Stomach smooth muscle (tissue), 2 donors: ENCODE measurements around the gene PYM1.

Source experiments
- H3K27ac ChIP-seq: one replicate; pipeline ENCODE4 v1.7.0; 2013; ENCODE audit warnings: mild to moderate bottlenecking, low read length, inconsistent platforms
- H3K27me3 ChIP-seq, 2 donors: one replicate each; pipeline ENCODE4 v1.7.0; 2013; ENCODE audit warnings: low read length in 2 of 2; ENCODE audit not compliant: insufficient read depth in 2 of 2, control insufficient read depth in 1 of 2
- H3K36me3 ChIP-seq, 2 donors: one replicate each; pipeline ENCODE4 v1.7.0; 2013; ENCODE audit warnings: low read length in 2 of 2; ENCODE audit not compliant: control insufficient read depth in 2 of 2, insufficient read depth in 2 of 2
- H3K4me1 ChIP-seq: one replicate; pipeline ENCODE4 v1.7.0; 2013; ENCODE audit warnings: low read length; ENCODE audit not compliant: control insufficient read depth, insufficient read depth
- H3K4me3 ChIP-seq, 2 donors: one replicate each; pipeline ENCODE4 v1.7.0; 2013; ENCODE audit warnings: low read length in 2 of 2
- H3K9ac ChIP-seq, 2 donors: one replicate each; pipeline ENCODE4 v1.7.0; 2013; ENCODE audit warnings: low read length in 2 of 2, mild to moderate bottlenecking in 1 of 2
- H3K9me3 ChIP-seq, 2 donors: one replicate each; pipeline ENCODE4 v1.7.0; 2013; ENCODE audit warnings: low read length in 2 of 2; ENCODE audit not compliant: control insufficient read depth in 2 of 2
- donor health status: healthy.
- donor health status: Pancreatic carcinoma.

Gene PYM1

DNA sequence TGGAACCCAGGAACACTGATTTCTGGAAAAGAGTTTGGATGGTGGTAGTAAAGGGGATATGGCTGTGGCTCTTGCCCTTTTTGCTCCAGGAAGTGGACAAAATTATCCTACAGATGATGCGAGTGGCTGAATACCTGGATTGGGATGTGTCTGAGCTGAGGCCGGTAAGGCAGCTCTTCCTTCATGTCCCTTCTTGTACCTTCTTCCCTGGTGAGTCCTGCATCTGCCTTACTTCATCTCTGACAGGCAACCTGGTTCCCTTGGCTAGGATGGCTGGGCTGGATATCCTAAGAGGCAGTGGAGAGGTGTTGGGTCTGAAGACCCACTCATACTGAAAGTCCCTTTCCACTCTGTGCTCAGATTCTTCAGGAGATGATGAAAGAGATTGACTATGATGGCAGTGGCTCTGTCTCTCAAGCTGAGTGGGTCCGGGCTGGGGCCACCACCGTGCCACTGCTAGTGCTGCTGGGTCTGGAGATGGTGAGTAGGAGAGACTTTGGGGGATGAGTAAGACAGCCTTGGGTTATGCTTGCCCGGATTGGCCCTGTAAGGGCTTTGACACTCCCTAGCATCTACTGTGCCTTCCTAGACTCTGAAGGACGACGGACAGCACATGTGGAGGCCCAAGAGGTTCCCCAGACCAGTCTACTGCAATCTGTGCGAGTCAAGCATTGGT is 11.3 kb upstream of the PYM1 start:
- no peak overlapping the region for H3K27ac ChIP-seq

DNA sequence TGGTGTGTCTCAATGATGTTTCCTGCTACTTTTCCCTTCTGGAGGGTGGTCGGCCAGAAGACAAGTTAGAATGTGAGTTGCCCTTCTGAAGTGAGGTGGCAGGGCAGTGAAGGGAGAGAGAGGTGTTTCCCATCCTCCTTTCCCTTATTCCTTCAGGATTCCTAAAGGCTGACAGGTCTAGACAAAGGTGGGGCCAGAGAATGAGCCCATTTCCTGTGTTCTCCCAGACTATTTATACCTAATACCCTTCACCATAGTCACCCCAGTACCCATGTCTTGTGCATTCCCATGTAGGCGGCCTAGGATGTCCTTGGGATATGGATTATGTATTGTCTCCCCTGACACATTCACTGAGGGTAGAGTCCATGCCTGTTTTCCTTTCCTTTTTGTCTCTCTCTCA is 10.3 kb upstream of the PYM1 start:
- peaks cover 0 to 6% of the 10 kb centered on the region in 2 donors for H3K36me3 ChIP-seq
- H3K4me3 ChIP-seq, result no peak overlapping the region
- no peak overlapping the region for H3K27ac ChIP-seq
- no peaks in the 10 kb centered on the region for H3K9me3 ChIP-seq
- no peak overlapping the region for H3K9ac ChIP-seq
- peaks cover 14% of the 10 kb centered on the region for H3K4me1 ChIP-seq
- no peaks in the 10 kb centered on the region for H3K27me3 ChIP-seq

More for the DNA sequence above, 11.3 kb upstream of the PYM1 start:
- no peak overlapping the region for H3K4me3 ChIP-seq
- no peaks in the 10 kb centered on the region for H3K9me3 ChIP-seq
- H3K9ac ChIP-seq, result no peak overlapping the region
- H3K27me3 ChIP-seq, result no peaks in the 10 kb centered on the region
- peaks cover 0 to 6% of the 10 kb centered on the region in 2 donors for H3K36me3 ChIP-seq
- peaks cover 14% of the 10 kb centered on the region for H3K4me1 ChIP-seq

DNA sequence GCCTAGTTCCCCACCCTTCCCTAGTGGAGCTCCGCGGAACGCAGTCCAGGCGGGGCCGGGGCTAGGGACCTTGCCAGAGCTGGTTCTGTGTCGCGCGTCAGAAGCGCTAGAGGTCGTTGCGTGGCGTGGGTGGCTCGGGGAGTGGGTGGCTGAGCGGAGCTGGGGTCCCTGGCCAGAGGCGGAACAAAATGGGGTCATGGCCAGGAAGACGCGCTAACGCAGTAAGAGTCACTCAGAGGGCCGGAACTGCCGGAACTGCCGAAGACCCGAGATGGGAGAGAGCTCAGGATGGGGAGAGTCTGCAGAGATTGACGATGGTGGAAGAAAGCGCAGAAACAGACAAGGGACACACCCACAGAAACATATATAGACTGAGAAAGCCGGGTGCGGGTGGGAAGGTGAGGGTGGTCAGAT is 8.1 kb upstream of the PYM1 start:
- Histone ChIP-seq H3K4me3 (peak overlapping the region in 1 of 2 donors; percentile 40), H3K9me3 (no peaks in the 10 kb centered on the region), H3K9ac (no peak overlapping the region), H3K27ac (peak overlapping the region; percentile 53), H3K36me3 (peaks cover 0 to 2% of the 10 kb centered on the region in 2 donors), H3K4me1 (peaks cover 29% of the 10 kb centered on the region), H3K27me3 (no peaks in the 10 kb centered on the region)

DNA sequence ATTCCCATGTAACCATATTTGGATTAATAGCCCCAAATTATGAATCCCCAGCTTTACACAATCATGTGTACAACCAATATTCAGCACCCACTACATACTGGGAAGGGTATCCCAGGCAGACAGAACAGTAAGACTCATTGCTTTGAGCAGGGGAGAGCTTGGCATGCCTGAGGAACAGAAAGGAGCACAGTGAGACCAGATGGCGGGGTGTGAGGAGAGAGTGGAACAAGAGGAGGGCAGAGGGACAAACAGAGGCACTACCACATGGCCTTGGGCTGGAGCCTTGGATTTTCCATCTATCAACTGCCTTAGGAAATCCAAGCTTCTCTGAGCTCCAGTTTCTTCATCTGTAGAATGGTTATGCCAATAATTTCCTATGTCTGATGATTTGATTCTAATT is 7.1 kb upstream of the PYM1 start:
- Histone ChIP-seq H3K4me1 (peaks cover 24% of the 10 kb centered on the region), H3K27ac (no peak overlapping the region), H3K9me3 (no peaks in the 10 kb centered on the region), H3K9ac (no peak overlapping the region), H3K4me3 (no peak overlapping the region), H3K36me3 (peaks cover 0 to 2% of the 10 kb centered on the region in 2 donors), H3K27me3 (no peaks in the 10 kb centered on the region)

DNA sequence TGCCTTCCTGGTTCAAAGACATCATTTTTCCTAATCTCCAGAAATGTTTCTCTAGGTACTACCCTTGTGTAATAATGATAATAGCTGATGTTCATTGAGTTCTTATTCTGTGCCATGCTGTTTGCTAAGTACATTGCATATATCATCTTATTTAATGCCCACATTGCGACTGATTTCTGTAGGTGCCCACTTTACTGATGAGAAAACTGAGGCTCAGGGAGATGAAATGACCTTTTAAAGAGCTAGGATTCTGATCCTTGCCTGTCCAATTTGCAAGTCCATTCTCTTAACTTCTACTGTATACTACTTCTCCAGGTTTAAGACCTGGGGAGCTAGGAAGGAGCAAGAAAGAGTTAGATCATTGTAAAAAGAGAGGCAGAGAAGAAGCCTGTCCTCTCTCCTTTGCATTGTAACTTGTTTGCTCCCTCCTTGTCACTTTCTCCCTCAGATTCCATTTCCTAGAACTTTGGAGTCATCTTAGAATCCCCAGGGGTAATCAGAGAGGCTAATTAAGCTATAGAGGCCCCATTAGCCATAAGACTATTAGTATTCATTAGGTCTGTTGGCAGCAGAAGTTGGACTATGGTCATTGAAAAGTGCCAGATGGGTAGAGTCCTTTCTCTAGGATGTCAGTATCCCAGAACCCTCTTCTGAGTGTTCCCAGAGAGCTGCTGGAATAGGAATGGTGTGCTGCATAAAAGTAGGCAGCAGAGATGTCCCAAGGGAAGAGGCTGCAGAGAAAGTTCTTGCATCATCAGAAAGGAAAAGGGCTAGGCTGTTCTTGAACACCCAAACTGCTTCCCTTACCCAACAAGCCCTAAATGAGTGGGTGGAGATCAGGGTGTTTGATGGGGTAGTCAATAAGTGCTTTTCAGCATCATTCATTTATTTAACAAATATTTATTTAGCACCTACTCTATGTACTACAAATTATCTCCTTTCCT is 6.4 kb upstream of the PYM1 start:
- no peak overlapping the region for H3K27ac ChIP-seq
- H3K36me3 ChIP-seq, result peaks cover 0 to 2% of the 10 kb centered on the region in 2 donors
- H3K9me3 ChIP-seq, result no peaks in the 10 kb centered on the region
- H3K9ac ChIP-seq, result no peak overlapping the region
- peaks cover 25% of the 10 kb centered on the region for H3K4me1 ChIP-seq
- H3K4me3 ChIP-seq, result no peak overlapping the region
- H3K27me3 ChIP-seq, result no peaks in the 10 kb centered on the region

DNA sequence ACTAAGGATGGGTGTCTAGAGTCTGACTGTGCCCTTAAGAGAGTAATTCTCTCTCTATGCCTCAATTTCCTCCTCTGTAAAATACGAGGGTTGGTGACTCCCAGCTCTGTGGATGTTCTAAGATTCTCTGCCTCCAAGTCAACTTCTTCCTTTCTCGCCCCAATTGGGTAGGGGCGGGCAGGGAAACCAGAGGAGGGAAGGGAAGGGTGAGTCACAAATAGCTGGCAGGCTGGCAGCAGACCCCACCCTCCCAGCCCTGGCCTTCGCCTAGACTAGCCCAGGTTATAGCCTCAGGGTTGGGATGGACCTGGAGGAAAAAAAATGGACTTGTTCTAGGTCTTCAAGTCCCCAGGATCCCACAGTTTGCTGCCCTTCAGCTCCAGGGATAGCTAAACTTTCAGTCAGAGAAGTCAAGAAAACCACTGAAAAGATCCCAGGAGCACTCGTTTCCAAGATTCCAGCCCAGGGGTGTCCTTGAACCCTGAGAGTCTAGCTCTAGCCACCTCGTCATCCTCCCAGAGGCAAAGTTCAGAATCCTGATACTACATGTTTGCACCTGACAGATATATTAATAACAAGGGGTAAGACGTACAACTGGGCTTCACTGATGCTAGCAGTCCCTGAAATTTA is 5.6 kb upstream of the PYM1 start:
- H3K27me3 ChIP-seq, result no peaks in the 10 kb centered on the region
- H3K27ac ChIP-seq, result no peak overlapping the region
- no peaks in the 10 kb centered on the region for H3K9me3 ChIP-seq
- H3K4me1 ChIP-seq, result peaks cover 31% of the 10 kb centered on the region
- H3K9ac ChIP-seq, result no peak overlapping the region
- peaks cover 0 to 2% of the 10 kb centered on the region in 2 donors for H3K36me3 ChIP-seq
- H3K4me3 ChIP-seq, result peak overlapping the region in 1 of 2 donors; percentile 29

DNA sequence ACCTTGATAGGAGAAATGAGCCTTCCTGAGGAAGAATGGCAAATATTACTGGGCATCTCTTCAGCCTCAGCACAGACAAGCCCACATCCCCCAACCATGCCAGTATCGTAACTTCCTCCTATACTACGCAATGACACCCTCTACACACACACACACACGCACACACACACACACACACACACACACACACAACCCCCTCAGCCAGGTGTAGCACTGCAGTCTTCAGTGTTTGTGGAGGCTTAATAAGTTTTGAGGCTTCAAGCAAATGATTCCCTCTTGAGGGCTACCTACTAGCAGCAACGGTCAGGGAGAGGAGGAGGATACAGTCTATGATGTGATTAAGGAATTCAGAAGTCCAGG is 4.8 kb upstream of the PYM1 start:
- H3K27me3 ChIP-seq, result no peaks in the 10 kb centered on the region
- no peak overlapping the region for H3K27ac ChIP-seq
- no peaks in the 10 kb centered on the region for H3K9me3 ChIP-seq
- peak overlapping the region; percentile 76 to 80 for H3K9ac ChIP-seq
- H3K36me3 ChIP-seq, result no peaks in the 10 kb centered on the region
- peak overlapping the region; percentile 61 to 86 for H3K4me3 ChIP-seq
- peaks cover 37% of the 10 kb centered on the region for H3K4me1 ChIP-seq

DNA sequence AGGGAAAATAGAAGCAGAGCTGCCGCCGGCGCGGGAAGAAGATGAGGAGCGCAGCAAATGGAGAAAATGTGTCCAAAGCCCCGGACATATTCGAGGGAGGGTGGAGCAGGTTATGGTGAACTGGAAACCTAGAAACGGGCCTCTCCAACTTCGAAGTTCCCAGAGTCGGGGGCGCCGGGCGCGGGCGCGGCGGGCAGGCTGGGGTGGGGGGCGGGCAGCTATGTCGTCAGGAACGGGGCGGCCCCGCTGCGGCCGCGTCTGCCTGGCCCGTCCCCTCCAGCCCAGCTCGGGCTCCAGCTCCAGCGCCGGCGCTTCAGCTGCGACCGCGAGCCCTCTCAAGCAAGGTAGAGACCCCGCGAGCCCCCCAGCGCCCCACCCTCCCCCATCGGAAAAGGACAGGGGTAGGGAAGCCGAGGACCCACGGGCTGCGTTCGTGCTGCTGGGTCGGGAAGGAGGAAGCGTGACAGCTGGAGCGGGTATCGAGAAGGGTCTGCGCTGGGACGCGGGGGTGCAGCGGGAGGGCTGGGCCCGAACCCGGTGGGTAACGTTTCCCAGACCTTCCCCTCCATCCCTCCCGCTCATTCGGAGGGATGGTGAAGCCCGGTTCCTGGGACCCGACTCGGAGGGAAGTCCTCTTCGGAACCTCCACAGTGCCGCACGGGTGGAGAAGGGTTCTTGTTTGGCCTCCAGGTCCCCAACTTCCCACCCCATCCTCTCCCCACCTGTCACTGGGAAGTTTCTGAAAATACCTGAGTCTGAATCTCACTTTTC is 4.3 kb upstream of the PYM1 start:
- no peaks in the 10 kb centered on the region for H3K36me3 ChIP-seq
- H3K4me3 ChIP-seq, result peak overlapping the region; percentile 61 to 86
- H3K27me3 ChIP-seq, result no peaks in the 10 kb centered on the region
- peaks cover 37% of the 10 kb centered on the region for H3K4me1 ChIP-seq
- H3K9me3 ChIP-seq, result no peaks in the 10 kb centered on the region
- peak overlapping the region; percentile 76 for H3K27ac ChIP-seq
- H3K9ac ChIP-seq, result peak overlapping the region; percentile 78 to 80

DNA sequence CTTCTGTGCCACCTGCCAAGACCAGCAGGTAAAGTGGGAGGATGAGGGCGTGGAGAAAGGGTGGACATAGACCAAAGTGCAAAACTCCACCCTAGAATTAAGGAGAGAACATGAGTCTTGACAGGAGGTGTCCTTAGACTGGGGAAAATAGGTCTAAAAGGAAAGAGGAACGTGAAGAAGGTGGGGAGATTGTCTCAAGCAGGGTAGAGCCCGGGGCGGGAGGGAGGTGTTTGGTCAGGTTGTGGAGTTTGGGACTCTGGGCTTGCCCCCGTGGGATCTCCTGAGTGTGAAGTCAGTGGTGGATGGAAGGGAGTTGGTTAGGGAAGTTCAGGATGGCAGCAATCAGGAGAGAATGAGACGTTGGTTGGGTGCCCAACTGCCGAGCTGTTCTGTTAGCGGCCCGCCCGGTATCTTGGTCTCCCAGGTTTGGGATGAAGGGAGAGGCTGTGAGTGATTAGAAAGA is 3.7 kb upstream of the PYM1 start:
- H3K4me3 ChIP-seq, result peak overlapping the region; percentile 61 to 86
- H3K36me3 ChIP-seq, result no peaks in the 10 kb centered on the region
- H3K9me3 ChIP-seq, result no peaks in the 10 kb centered on the region
- H3K4me1 ChIP-seq, result peaks cover 37% of the 10 kb centered on the region
- peak overlapping the region; percentile 78 to 80 for H3K9ac ChIP-seq
- H3K27me3 ChIP-seq, result no peaks in the 10 kb centered on the region
- peak overlapping the region; percentile 76 for H3K27ac ChIP-seq

DNA sequence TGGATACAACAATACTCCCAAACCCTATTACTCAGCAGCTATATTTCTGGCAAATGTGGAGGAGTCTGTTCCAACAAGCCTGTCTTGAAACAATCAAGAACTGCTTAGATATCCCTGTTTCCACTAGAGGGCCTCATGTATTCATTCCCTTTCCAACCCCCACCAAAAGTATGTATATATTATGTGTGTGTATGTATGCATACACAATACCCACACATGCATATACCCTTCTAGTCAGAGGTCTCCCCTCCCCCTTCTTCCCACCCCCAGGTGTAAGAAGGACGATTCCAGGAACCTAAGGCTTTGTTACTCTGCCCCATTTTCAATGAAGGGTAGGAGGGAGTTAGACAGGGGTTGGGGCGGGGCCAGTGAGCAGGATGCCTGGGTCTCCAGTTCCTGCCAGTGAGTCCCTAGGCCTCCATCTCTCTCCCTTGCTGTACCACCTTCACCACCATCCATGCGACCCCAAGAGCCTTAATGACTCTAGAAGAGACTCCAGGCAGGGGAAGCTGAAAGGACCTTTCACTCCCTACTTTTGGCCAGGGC is 3.1 kb upstream of the PYM1 start, which contains the start of gene DGKA:
TSS of gene DGKA (plus strand) at position 392 of the 546 bp plus-strand sequence. CDS start 5,342 bp downstream, outside the sequence.
- H3K27me3 ChIP-seq, result no peaks in the 10 kb centered on the region
- H3K4me3 ChIP-seq, result peak within 1 kb of the TSS; percentile 61 to 86
- peak within 1 kb of the TSS; percentile 76 for H3K27ac ChIP-seq
- no peaks in the 10 kb centered on the region for H3K36me3 ChIP-seq
- H3K9ac ChIP-seq, result peak within 1 kb of the TSS; percentile 78 to 80
- no peaks in the 10 kb centered on the region for H3K9me3 ChIP-seq
- H3K4me1 ChIP-seq, result peaks cover 42% of the 10 kb centered on the region
